Hematopoietic multipotent progenitor cell treated with erythropoietin and hydrocortisone succinate and interleukin-3 and kit ligand, for 17 days (in vitro differentiated cells): Measurements from ENCODE around the gene SEC14L6.

ENCODE experiments used
- DNase-seq: peaks from one replicate; pipeline ENCODE4 v3.0.0-alpha.2; 2015; ENCODE audit warnings: low spot score

SEC14L6 gene

GRCh38 chr22:30495041-30495784, 51.3 kb downstream of the SEC14L6 start:
- no peak for DNase-seq

DNA sequence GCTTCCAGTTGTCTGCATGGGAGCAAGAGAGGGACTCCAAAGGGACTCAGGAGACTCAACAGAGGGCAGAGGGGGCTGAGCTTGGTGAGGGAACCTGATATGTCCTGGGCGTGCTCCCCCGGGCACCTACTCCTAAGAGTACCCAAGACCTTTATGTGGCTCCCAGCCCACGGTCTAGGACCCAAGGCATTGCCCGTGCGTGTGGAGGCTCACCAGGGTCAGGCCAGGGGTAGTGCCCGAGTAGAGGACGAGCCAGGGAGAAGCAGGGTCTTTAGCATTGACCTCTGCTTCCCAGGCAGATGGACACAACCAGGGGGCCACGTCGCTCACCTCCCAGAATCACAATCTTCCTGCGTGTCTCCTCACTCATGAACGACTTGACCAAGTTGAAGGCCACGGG, 54.4 kb downstream of the SEC14L6 start:
- no peak for DNase-seq

GRCh38 chr22:30491381-30491780, 55.2 kb downstream of the SEC14L6 start:
- DNase-seq = no peak

DNA sequence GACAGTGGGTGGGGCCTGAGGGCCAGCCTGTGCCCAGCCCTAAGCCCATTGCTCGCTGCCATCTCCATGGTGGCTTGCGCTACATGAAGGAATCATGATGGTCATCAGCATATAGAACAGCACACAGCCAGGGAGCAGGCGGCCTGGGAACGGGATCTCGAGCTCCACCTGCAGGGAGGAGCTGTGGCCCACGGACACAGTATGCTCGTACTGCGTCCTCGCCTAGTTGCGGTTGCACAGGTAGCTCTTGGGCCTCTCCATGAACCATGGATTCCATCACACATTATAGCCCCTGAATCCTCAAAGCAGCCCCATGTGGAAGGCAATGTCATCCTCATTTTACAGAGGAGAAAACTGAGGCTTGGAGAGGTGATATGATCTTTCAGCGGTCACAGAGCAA, 56.1 kb downstream of the SEC14L6 start:
- DNase-seq = no peak

DNA sequence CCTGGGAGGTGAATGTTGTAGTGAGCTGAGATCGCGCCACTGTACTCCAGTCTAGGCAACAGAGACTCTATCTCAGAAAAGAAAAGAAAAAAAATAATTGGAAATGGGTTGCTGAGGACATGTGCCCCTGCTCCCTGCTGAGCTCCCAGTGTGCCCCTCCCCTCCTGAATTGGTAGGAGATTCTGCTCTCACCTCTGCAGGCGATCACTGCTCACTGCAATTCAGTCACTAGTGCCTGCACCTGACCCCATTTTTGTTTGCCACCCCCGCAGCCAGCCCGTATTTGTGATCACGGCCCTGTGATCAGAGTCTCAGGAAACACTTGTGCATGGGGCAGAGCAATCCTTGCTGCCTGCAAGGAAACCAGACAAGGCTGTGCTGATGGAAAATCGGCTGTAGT, 58.4 kb downstream of the SEC14L6 start:
- no peak for DNase-seq

DNA sequence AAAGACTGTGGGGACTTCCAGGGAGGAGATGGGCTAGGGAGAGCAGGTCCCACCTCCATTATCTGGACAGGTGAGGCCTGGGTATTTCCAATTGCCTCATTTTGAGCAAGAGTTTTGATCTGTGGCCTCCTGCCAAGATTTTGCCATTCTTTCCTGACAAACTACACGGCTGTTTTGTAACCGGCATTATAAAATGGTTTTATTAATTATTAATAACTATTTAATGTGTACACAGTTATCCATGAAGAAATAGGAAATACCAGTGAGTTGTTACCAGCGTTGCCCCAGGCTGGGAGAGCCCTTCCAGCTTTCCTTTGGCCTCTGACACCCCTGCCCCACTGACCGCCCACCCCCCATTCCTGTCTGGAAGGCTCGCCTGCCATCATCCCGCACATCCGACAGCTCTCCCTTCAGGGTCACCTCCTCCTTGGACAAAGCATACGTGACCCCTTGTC, 59.9 kb downstream of the SEC14L6 start:
- no peak for DNase-seq

GRCh38 chr22:30486118-30486517, 60.4 kb downstream of the SEC14L6 start:
- DNase-seq = no peak

- peak; percentile 84 for DNase-seq
These were observed 61.1 kb downstream of the SEC14L6 start for GRCh38 chr22:30485362-30485988.

GRCh38 chr22:30483169-30483568, 63.4 kb downstream of the SEC14L6 start:
- no peak for DNase-seq

GRCh38 chr22:30481711-30482110, 64.8 kb downstream of the SEC14L6 start:
- no peak for DNase-seq

- no peak for DNase-seq
These were observed 66.6 kb downstream of the SEC14L6 start for GRCh38 chr22:30479981-30480380.

DNA sequence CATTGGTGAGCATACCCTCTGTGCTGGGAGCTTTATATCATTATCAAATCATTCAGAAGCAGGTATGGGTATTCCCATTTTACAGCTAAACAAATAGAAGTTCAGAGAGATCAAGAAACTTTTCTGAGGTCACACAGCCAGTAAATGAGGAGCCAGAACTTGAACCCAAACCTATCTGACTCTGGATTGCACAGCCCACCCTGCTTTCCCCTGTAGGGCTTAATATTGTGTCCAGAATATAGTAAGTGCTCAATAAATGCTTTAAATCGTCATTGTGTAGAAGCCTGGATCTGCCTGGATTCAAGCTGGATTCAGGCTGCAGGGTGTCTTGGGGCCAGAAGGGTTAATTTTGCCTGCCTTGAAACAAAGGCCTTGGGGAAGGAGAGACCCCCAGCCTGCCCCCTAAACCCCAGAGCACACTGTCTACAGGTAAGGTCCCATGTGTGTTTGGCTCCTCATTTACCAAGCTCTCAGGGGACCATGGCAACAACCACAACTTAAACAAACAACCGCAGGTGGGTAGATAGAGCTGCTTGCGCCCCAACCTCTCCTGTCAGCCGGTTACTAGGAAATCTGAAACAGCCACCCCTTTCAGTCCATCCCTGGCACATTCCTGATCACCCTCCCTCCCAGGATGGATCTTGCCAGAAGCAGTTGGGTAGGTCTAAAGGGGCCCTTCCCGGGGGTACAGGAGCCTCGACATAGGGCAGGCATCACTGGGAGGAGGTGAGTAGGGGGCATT, 71.7 kb downstream of the SEC14L6 start:
- DNase-seq = no peak

DNA sequence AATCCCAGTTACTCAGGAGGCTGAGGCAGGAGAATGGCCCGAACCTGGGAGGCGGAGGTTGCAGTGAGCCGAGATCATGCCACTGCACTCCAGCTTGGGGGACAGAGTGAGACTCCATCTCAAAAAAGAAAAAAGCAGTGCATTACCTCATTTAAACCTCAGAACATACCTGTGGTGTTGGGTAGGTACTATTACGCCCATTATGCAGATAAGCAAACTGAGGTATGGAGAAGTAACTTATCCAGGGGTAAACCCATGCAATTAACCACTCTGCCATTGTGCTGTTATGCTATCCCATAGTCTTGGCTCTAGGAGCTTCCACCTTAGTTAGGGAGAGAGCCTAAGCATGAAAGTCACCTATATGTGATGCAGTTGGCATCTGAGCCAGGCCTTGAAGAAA, 72.4 kb downstream of the SEC14L6 start:
- no peak for DNase-seq

DNA sequence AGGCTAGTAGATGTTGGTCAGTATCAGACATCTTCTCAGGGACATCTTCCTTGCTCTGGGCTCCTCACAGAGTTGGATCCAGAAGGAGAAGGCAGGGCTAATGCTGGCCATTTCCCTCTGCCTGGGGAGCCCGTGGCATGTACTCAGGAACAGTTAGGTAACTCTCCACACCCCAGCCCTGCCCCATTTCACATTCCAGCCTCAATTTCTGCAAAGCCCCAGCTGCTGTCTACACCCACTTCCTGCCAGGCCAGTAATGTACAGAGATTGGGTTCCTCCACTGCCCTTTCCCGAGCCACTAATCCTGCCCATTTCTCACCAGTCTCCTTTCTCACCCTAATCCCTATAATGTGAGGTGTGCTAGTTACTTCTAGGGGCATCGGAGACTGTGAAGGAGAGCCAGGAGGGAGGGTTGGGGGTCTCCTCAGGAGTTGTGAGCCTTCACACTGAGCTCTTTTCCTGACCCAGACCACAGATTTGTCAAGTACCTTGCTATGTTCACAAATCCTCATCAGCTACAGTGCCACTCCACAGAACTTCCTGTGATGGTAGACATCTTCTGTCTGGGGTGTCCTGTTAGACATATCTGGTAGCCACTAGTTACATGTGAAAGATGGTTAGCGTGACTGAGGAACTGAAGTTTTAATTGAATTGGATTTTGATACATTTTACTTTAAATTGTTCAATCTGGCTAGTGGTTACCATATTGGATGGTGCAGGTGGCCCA, 73.4 kb downstream of the SEC14L6 start:
- no peak for DNase-seq
